ENCODE data around the gene GSG1L. TPM values are rescaled to one million over a fixed set of nuclear protein-coding genes. Genes with fewer than 3 reads are reported as not detected.

The GSG1L gene
- total RNA-seq, 1 donor from 2014 or later, result not detected

DNA sequence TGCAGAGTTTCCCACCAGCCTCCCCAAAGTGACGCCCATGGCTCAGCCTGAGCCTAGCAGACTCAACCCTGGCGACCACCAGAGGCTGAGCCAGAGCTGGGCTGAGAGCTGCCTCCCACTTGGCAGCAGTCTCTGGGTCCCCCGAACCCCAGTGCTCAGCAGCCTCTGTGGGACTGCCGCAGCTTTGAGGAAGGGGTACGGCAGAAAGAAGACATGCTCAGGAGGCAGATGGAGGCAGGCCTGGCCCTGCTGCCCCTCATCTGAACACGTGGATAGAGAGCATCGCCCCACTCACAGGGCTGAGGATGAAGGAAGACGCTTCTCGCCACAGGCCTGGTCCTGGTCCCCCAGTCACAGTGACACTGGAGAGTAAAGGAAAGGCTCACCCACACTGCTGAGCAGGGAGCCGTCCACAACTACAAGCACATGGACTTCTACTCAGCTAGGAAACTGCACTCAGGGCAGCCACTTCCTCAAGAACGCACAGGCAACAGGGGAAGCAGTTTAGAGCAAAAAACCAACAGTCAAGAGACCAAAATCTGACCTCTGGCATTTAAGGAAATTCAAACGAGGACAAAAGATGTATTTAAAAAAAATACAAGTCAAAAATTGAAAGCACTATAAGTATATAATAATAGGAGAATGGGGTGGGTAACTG lies 45.2 kb upstream of the GSG1L start:
- H3K4me3 ChIP-seq, result no peak overlapping the region
- intact Hi-C loops (cut with DNase I), result no loop called here
- H3K27ac ChIP-seq, result no peak overlapping the region
- peaks cover 73 to 88% of the 10 kb centered on the region in 2 donors for H3K36me3 ChIP-seq
- H3K27me3 ChIP-seq, result no peaks in the 10 kb centered on the region
- no peaks in the 10 kb centered on the region for H3K9me3 ChIP-seq
- no peaks in the 10 kb centered on the region for H3K4me1 ChIP-seq
- TF ChIP-seq, protein P1, sequence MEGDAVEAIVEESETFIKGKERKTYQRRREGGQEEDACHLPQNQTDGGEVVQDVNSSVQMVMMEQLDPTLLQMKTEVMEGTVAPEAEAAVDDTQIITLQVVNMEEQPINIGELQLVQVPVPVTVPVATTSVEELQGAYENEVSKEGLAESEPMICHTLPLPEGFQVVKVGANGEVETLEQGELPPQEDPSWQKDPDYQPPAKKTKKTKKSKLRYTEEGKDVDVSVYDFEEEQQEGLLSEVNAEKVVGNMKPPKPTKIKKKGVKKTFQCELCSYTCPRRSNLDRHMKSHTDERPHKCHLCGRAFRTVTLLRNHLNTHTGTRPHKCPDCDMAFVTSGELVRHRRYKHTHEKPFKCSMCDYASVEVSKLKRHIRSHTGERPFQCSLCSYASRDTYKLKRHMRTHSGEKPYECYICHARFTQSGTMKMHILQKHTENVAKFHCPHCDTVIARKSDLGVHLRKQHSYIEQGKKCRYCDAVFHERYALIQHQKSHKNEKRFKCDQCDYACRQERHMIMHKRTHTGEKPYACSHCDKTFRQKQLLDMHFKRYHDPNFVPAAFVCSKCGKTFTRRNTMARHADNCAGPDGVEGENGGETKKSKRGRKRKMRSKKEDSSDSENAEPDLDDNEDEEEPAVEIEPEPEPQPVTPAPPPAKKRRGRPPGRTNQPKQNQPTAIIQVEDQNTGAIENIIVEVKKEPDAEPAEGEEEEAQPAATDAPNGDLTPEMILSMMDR (IDR thresholded peaks at IDR 0.05), result no peak
- DNase-seq (ENCODE audit: low spot score in 2 of 2), result no peak

- no peak overlapping the region for H3K4me3 ChIP-seq
- TF ChIP-seq, protein P1 (IDR thresholded peaks at IDR 0.05), result no peak
- peaks cover 76 to 90% of the 10 kb centered on the region in 2 donors for H3K36me3 ChIP-seq
- no peak overlapping the region for H3K27ac ChIP-seq
- no peaks in the 10 kb centered on the region for H3K9me3 ChIP-seq
- intact Hi-C loops (cut with DNase I), result no loop called here
- H3K4me1 ChIP-seq, result no peaks in the 10 kb centered on the region
- no peaks in the 10 kb centered on the region for H3K27me3 ChIP-seq
- no peak for DNase-seq (ENCODE audit: low spot score in 2 of 2)
These were observed 43.7 kb upstream of the GSG1L start for GRCh38 chr16:28107232-28107631.

DNA sequence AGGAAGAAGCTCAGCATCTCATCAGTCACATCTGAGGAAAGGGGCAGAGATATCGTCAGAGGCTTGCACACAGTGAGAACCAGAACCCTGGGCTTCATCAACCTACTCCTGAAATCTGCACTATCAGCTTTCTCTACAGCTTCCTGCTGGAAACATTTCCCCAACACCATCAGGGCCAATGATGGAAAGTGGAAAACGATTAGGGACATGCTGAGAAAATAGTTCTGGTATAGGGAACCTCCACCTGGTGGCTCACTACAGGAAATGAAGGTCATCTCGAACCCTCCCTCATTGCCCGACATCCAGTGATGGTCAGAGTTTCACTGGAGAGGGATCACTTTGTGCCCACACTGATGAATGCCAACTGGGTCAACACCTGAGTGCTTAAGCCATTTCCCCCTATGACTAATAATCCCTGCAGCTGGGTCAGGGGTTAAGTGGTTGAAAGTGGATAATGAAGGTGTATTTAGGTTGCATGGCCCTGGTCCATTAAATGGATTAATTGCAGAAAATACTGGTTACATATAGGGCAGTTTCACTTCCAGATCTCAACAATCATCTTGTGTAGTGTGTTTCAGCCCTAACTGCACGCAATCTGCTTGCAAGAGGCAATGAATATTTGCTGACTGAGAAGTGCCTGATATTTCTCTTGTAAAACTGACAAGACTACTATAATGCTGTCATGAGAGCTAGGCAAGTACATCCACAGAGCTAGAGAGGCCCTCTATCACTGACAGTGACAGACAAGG lies 43.1 kb upstream of the GSG1L start:
- no peak overlapping the region for H3K4me3 ChIP-seq
- TF ChIP-seq, protein P1 (IDR thresholded peaks at IDR 0.05), result no peak
- H3K36me3 ChIP-seq, result peaks cover 75 to 90% of the 10 kb centered on the region in 2 donors
- H3K27ac ChIP-seq, result no peak overlapping the region
- no peaks in the 10 kb centered on the region for H3K4me1 ChIP-seq
- no peak for DNase-seq (ENCODE audit: low spot score in 2 of 2)
- no peaks in the 10 kb centered on the region for H3K27me3 ChIP-seq
- intact Hi-C loops (cut with DNase I), result no loop called here
- H3K9me3 ChIP-seq, result no peaks in the 10 kb centered on the region

DNA sequence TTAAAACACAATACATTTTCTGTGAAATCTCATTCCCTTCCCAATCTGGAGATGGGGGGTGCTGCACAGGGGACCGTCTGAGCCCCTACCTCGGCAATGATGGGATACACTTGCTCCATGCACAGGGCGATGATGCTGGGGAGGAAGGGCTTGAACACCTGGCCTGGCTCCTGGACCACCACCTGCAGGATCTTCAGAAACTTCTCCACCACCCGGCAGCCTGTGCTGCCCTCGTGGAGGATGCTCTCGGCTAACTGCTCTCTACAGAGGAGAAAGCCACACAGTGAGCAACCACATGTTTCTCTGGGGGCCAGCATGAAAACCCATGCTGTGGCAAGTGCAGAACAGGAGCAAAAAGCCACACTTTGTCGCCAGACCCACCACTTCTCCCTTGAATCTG lies 42.4 kb upstream of the GSG1L start:
- peaks cover 78 to 91% of the 10 kb centered on the region in 2 donors for H3K36me3 ChIP-seq
- no peak for DNase-seq (ENCODE audit: low spot score in 2 of 2)
- no peaks in the 10 kb centered on the region for H3K4me1 ChIP-seq
- no peak overlapping the region for H3K27ac ChIP-seq
- intact Hi-C loops (cut with DNase I), result no loop called here
- H3K4me3 ChIP-seq, result no peak overlapping the region
- no peaks in the 10 kb centered on the region for H3K27me3 ChIP-seq
- H3K9me3 ChIP-seq, result no peaks in the 10 kb centered on the region
- TF ChIP-seq, protein P1 (IDR thresholded peaks at IDR 0.05), result no peak

DNA sequence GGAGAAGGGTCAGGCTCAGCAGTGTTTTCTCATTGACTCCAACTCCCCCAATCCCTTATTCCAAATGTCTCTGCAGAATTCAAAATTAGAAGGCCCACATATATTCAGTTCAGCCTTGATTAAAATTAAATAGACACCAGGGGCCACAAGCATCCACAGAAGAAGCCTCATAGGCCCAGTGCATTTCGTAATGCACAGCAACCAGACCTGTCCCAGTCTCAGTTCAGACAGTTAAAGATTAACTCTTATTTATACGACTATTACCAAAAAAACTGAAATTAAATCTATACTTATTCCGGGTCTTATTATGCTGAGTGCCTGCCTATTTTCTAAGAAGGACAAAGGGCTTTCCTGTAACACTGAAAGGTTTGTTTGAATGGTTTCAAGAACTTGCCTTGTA lies 41.8 kb upstream of the GSG1L start:
- intact Hi-C loops (cut with DNase I), result no loop called here
- Histone ChIP-seq H3K4me3 (no peak overlapping the region), H3K4me1 (no peaks in the 10 kb centered on the region), H3K36me3 (peaks cover 84 to 97% of the 10 kb centered on the region in 2 donors), H3K27ac (no peak overlapping the region), H3K27me3 (no peaks in the 10 kb centered on the region), H3K9me3 (no peaks in the 10 kb centered on the region)
- DNase-seq (ENCODE audit: low spot score in 2 of 2), result no peak
- TF ChIP-seq, protein P1 (IDR thresholded peaks at IDR 0.05), result no peak
